ENCODE measurements around the gene PIAS1.

PIAS1 gene

DNA sequence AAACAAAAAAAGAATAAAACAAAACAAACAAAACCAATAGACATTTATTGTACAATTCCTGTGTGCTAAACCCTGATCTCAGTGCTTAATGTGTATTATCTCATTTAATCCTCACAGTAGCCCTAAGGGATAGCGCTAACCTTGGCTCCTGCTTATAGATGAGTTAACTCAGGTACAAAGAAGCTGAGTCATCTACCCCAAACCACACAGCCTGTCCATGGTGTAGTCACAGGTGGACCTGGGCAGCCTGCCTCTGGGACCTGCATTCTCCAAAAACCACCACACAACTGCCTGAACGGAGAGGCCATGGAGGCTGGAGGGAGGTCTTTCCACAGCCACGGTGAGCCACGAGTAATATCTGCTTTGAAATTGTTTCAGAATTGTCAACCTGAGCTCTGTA lies 180.9 kb downstream of the PIAS1 start:
- no peak for DNase-seq (ENCODE audit: low spot score)

DNA sequence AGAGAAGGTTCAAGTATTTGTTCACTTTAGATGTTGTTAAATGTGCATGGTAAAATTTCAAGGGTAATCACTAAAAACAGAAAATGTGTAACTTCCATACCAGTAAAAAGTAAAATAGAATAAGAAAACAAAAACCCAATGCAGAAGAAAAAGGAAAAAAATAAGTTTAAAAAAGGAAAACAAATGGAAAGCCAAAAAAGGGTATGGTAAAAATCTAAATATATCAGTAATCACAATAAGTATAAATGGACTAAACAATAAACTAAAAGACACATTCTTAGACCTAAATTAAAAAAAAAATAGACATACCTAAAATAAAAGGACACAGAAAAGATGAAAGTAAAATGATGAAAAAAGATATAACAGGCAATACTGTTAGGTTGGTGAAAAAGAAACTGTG lies 184.9 kb downstream of the PIAS1 start:
- no peak for DNase-seq (ENCODE audit: low spot score)

DNA sequence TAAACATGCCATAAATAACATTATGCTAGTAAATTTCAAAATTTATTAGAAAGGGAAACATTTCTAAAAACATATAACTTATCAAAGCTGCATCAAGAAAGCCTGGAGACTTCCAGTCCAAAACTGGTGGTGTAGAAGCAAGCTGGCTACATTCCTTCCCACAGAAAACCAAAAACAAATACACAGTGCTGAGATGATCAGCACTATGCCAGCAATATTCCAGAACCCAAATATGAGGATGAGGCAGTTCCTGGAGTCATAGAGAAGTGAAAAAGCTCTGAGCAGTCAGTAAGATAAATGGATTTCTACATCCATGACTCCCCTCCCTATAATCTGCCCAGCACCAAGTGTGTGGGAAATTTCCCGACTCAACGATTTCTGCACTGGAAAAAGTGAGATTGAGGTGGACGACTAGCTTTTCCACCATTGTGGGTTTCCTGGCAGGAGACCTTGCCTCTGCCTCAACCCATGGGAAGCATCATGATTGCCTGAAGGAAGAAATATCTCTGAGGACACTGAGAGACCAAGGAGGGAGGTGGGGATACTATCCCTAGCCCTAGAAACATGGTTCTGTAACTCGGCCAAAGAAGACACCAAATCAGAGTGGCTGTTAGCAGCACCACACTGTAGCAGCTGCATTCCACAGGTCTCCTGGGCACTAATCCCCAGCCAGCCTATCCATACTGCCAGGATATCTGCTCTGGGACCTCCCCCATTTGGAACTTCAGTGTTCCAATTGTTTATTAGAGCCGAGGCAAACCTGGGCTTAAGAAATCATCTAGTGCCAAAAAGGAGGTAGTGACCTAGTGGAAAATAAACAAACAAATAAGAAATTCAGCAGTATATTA lies 187.2 kb downstream of the PIAS1 start:
- no peak for DNase-seq (ENCODE audit: low spot score)
